Measurements from ENCODE around the gene SLC6A12.

- TF ChIP-seq CTCF (IDR thresholded peaks at IDR 0.05) (no peak), ZFX (IDR thresholded peaks at IDR 0.05; ENCODE audit: borderline replicate concordance) (no peak)
Measured at GRCh38 chr12:197347-197746, 16.6 kb downstream of the SLC6A12 start.

All from 22Rv1 (cell line).